CD14-positive monocyte (primary cell): Measurements from ENCODE around the gene NAGPA. TPM values are rescaled to one million over a fixed set of nuclear protein-coding genes. Genes with fewer than 3 reads are reported as not detected.

Experiments
- DNase-seq, 3 donors: peaks; one replicate each; pipeline ENCODE4 v3.0.0-alpha.2; 2011 to 2022
- H2AFZ ChIP-seq: 2 replicates; pipeline ENCODE4 v1.6.0; 2012; ENCODE audit warnings: mild to moderate bottlenecking, low read depth, low read length, inconsistent platforms; ENCODE audit not compliant: insufficient read depth, poor library complexity, severe bottlenecking
- H3K27ac ChIP-seq, 2 donors: 1 replicate in 1 of 2; 2 replicates in 1 of 2; pipeline ENCODE4 v1.5.1; 2012 to 2013; ENCODE audit warnings: low read length in 2 of 2, control low read depth in 1 of 2, inconsistent platforms in 1 of 2, low read depth in 1 of 2, mild to moderate bottlenecking in 1 of 2
- H3K27me3 ChIP-seq, 2 donors: one replicate each; pipeline versions ENCODE4 v1.6.0 to v1.6.1; 2011 to 2013; ENCODE audit warnings: low read length in 2 of 2; ENCODE audit not compliant: control insufficient read depth in 2 of 2, insufficient read depth in 2 of 2
- H3K36me3 ChIP-seq, 2 donors: replicated peaks in 1 of 2; 1 replicate in 1 of 2; 2 replicates in 1 of 2; pipeline versions ENCODE4 v1.5.1 to v1.6.1; 2012 to 2013; ENCODE audit warnings: low read length in 2 of 2, control low read depth in 1 of 2, inconsistent platforms in 1 of 2, mild to moderate bottlenecking in 1 of 2; ENCODE audit not compliant: insufficient read depth in 2 of 2, control insufficient read depth in 1 of 2
- H3K4me1 ChIP-seq, 2 donors: 1 replicate in 1 of 2; 2 replicates in 1 of 2; pipeline versions ENCODE4 v1.5.1 to v1.6.1; 2012 to 2013; ENCODE audit warnings: low read length in 2 of 2, control low read depth in 1 of 2, inconsistent platforms in 1 of 2, mild to moderate bottlenecking in 1 of 2, moderate library complexity in 1 of 2; ENCODE audit not compliant: insufficient read depth in 2 of 2, control insufficient read depth in 1 of 2
- H3K4me2 ChIP-seq: replicated peaks from 2 replicates; pipeline ENCODE3; 2012; ENCODE audit warnings: low read length, moderate library complexity, mild to moderate bottlenecking; ENCODE audit not compliant: poor library complexity, severe bottlenecking; ENCODE audit errors: extremely low read depth
- H3K4me3 ChIP-seq, 3 experiments: fragments of 200-600 bp in 1 of 3; sonication (generic) in 1 of 3; replicated peaks in 1 of 3; 1 replicate in 2 of 3; 2 replicates in 1 of 3; pipeline ENCODE4 v1.5.1; 2011 to 2013; ENCODE audit warnings: low read length in 3 of 3, mild to moderate bottlenecking in 3 of 3, control low read depth in 2 of 3, low read depth in 2 of 3, inconsistent platforms in 1 of 3, moderate library complexity in 1 of 3
- H3K79me2 ChIP-seq: 2 replicates; pipeline ENCODE4 v1.6.0; 2012; ENCODE audit warnings: mild to moderate bottlenecking, control low read depth, inconsistent platforms, low read length, moderate library complexity; ENCODE audit not compliant: insufficient read depth
- H3K9ac ChIP-seq: 2 replicates; pipeline ENCODE4 v1.6.0; 2017; ENCODE audit warnings: low read length, mild to moderate bottlenecking; ENCODE audit not compliant: insufficient read depth, poor library complexity, severe bottlenecking
- H3K9me3 ChIP-seq, 2 donors: replicated peaks in 1 of 2; 1 replicate in 1 of 2; 2 replicates in 1 of 2; pipeline versions ENCODE4 v1.5.1 to v1.6.1; 2012 to 2013; ENCODE audit warnings: low read length in 2 of 2, control low read depth in 1 of 2; ENCODE audit not compliant: control insufficient read depth in 1 of 2, insufficient read depth in 1 of 2
- H4K20me1 ChIP-seq: 2 replicates; pipeline ENCODE4 v1.6.0; 2012; ENCODE audit warnings: mild to moderate bottlenecking, low read length, control low read depth, moderate library complexity; ENCODE audit not compliant: insufficient read depth
- H3K27ac Mint-ChIP-seq, 7 donors: one replicate each; pipeline ENCODE4 v1.8.0; 2020; ENCODE audit warnings: mild to moderate bottlenecking in 7 of 7, mixed read lengths in 7 of 7, moderate library complexity in 6 of 7, inconsistent platforms in 2 of 7
- H3K27me3 Mint-ChIP-seq, 3 donors: one replicate each; pipeline ENCODE4 v1.8.0; 2021 to 2022; ENCODE audit warnings: low read depth in 3 of 3, mild to moderate bottlenecking in 3 of 3, mixed read lengths in 3 of 3, moderate library complexity in 3 of 3, inconsistent platforms in 1 of 3
- H3K36me3 Mint-ChIP-seq, 2 donors: one replicate each; pipeline ENCODE4 v1.8.0; 2020; ENCODE audit warnings: mixed read lengths in 2 of 2, inconsistent platforms in 1 of 2, mild to moderate bottlenecking in 1 of 2
- H3K4me1 Mint-ChIP-seq: one replicate; pipeline ENCODE4 v1.8.0; 2020; ENCODE audit warnings: mild to moderate bottlenecking, mixed read lengths
- H3K4me3 Mint-ChIP-seq, 2 donors: one replicate each; pipeline ENCODE4 v1.8.0; 2020; ENCODE audit warnings: mild to moderate bottlenecking in 2 of 2, mixed read lengths in 2 of 2, moderate library complexity in 1 of 2
- H3K9me3 Mint-ChIP-seq, 7 donors: one replicate each; pipeline ENCODE4 v1.8.0; 2020 to 2022; ENCODE audit warnings: mixed read lengths in 7 of 7, mild to moderate bottlenecking in 6 of 7, moderate library complexity in 6 of 7, inconsistent platforms in 2 of 7
- WGBS: methylation state at CpG from one replicate; pipeline ENCODE4 v1.1.5; 2013; ENCODE audit warnings: missing lambda C conversion rate; ENCODE audit not compliant: insufficient coverage; 5-methylcytosine and 5-hydroxymethylcytosine counted together
- intact Hi-C, 2 donors: fragments of 100-400 bp; cut with micrococcal nuclease; formaldehyde crosslinking; loops; one replicate each; pipeline versions ENCODE4 v1.15.0 to v1.15.1; 2023
- polyA plus RNA-seq, 3 donors: library from polyadenylated mRNA; depleted of rRNA in 1 of 3; unstranded in 2 of 3; stranded (reverse) in 1 of 3; fragments of 300-500 nt in 2 of 3; fragments of >200 nt in 1 of 3; fragmentation: Illumina TruSeq in 2 of 3; gene quantifications; 1 replicate in 2 of 3; 2 replicates in 1 of 3; pipeline ENCODE4 v1.2.3, GENCODE V29; 2012 to 2021
- TF ChIP-seq, protein P1 (sequence below): fragments of 200-600 bp; IDR thresholded peaks from one replicate; pipeline ENCODE4 v1.8.0; 2022; ENCODE audit warnings: antibody characterized with exemption, mild to moderate bottlenecking

The NAGPA gene
- polyA plus RNA-seq, 3 donors, result 44.1 to 51.5 (median 44.9) TPM

DNA sequence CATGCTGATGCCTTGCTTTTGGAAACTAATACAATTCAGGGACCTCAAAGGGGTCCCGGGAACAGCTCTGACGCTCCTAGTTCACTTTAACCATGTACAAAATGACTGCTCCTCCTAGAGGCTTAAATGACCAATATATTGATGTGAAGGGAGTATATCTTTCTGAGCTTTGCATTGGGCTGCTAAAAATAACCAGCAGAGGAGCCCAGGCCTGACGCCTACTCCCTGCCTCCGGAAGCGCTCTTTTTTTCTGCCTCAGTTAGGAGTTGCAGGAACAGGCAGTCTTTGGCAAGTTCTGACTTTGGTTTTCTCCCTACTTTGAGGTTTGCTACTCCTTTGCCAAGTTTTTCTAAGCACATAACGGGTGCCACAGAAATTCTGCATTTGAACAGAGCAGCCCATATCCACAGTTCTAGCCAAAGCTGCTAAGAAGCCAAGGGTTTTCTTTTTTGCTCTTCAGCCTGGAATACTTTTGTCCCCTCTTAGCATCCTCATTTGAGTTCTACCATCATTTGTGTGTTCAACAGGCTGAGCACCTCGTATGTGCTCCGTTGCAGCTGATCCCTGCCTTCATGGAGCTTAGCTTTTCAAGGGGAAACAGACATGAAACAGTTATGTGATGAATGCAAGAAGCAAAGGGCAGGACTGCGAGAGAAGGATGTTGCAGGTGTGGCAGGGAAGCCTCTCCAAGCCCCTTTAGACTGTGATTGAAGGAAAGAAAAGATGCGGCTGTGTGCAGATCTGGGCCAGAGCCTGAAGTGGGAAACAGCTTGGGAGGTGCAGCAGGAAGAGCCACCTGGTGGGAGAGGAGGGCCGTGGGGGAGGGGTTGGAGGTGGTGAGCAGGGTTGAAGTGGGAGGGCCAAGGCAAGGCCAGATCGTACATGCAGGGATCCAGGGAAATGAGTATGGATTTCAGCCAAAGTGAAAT is 2.8 kb upstream of the NAGPA start:
- DNase-seq, result no peak
- H4K20me1 ChIP-seq, result peaks cover 14% of the 10 kb centered on the region
- H3K79me2 ChIP-seq, result peaks cover 8% of the 10 kb centered on the region
- TF ChIP-seq, protein P1, sequence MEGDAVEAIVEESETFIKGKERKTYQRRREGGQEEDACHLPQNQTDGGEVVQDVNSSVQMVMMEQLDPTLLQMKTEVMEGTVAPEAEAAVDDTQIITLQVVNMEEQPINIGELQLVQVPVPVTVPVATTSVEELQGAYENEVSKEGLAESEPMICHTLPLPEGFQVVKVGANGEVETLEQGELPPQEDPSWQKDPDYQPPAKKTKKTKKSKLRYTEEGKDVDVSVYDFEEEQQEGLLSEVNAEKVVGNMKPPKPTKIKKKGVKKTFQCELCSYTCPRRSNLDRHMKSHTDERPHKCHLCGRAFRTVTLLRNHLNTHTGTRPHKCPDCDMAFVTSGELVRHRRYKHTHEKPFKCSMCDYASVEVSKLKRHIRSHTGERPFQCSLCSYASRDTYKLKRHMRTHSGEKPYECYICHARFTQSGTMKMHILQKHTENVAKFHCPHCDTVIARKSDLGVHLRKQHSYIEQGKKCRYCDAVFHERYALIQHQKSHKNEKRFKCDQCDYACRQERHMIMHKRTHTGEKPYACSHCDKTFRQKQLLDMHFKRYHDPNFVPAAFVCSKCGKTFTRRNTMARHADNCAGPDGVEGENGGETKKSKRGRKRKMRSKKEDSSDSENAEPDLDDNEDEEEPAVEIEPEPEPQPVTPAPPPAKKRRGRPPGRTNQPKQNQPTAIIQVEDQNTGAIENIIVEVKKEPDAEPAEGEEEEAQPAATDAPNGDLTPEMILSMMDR, result no peak
- H2AFZ ChIP-seq, result no peak overlapping the region
- no peak overlapping the region for H3K4me2 ChIP-seq
- H3K4me3 Mint-ChIP-seq, result peak overlapping the region in 1 of 2 donors; percentile 42
- no peaks in the 10 kb centered on the region for H3K27me3 ChIP-seq
- H3K4me3 ChIP-seq, result no peak overlapping the region
- peaks cover 4 to 5% of the 10 kb centered on the region in 2 donors for H3K36me3 Mint-ChIP-seq
- H3K27me3 Mint-ChIP-seq, result peaks cover 4 to 10% (median 6%) of the 10 kb centered on the region in 3 donors
- 89% methylated on average over 9 of the region's 12 CpGs for WGBS
- peaks cover 26% of the 10 kb centered on the region for H3K4me1 Mint-ChIP-seq
- no peak overlapping the region for H3K9ac ChIP-seq
- no peak overlapping the region for H3K27ac ChIP-seq
- peaks cover 0 to 2% of the 10 kb centered on the region in 2 donors for H3K36me3 ChIP-seq
- H3K9me3 ChIP-seq, result no peaks in the 10 kb centered on the region
- H3K9me3 Mint-ChIP-seq, result peaks cover 0 to 2% (median 0%) of the 10 kb centered on the region in 7 donors
- peaks cover 18 to 21% of the 10 kb centered on the region in 2 donors for H3K4me1 ChIP-seq
- intact Hi-C loops, result no loop called here
- H3K27ac Mint-ChIP-seq, result peak overlapping the region in 1 of 7 donors; percentile 4

GRCh38 chr16:5035909-5036227 is 2.1 kb upstream of the NAGPA start:
- H3K79me2 ChIP-seq, result peaks cover 8% of the 10 kb centered on the region
- peaks cover 14% of the 10 kb centered on the region for H4K20me1 ChIP-seq
- H2AFZ ChIP-seq, result no peak overlapping the region
- intact Hi-C loops, result no loop called here
- H3K9ac ChIP-seq, result no peak overlapping the region
- peaks cover 0 to 8% of the 10 kb centered on the region in 2 donors for H3K36me3 ChIP-seq
- no peaks in the 10 kb centered on the region for H3K27me3 ChIP-seq
- H3K4me1 ChIP-seq, result peaks cover 18 to 21% of the 10 kb centered on the region in 2 donors
- Mint-ChIP-seq H3K36me3 (peaks cover 10% of the 10 kb centered on the region in 2 donors), H3K27me3 (peaks cover 2 to 7% (median 4%) of the 10 kb centered on the region in 3 donors), H3K9me3 (peaks cover 0 to 2% (median 0%) of the 10 kb centered on the region in 7 donors), H3K4me3 (no peak overlapping the region), H3K27ac (no peak overlapping the region), H3K4me1 (peaks cover 27% of the 10 kb centered on the region)
- TF ChIP-seq, protein P1, result no peak
- DNase-seq, result no peak
- WGBS, result 100% methylated on average over 1 of the region's 1 CpG
- no peaks in the 10 kb centered on the region for H3K9me3 ChIP-seq
- H3K4me2 ChIP-seq, result no peak overlapping the region
- H3K4me3 ChIP-seq, result no peak overlapping the region
- H3K27ac ChIP-seq, result no peak overlapping the region
